GM11168 (cell line): Measurements from ENCODE around the gene GSC2.

ENCODE experiments used
- in situ Hi-C: fragments of 300-500 bp; cut with MboI; formaldehyde crosslinking; loops from one replicate; pipeline ENCODE4 v1.12.0; 2022; ENCODE audit warnings: low sequenced_read_pairs; ENCODE audit not compliant: unreplicated experiment

The GSC2 gene

GRCh38 chr22:19137384-19138216 is 12.5 kb downstream of the GSC2 start:
- in situ Hi-C loops: no loop called here

GRCh38 chr22:19136915-19137314 is 13.2 kb downstream of the GSC2 start:
- in situ Hi-C loops: no loop called here

- in situ Hi-C loops: no loop called here
Measured at GRCh38 chr22:19134874-19135273, 15.2 kb downstream of the GSC2 start.

GRCh38 chr22:19134176-19134831 is 15.8 kb downstream of the GSC2 start:
- in situ Hi-C loops: no loop called here

- in situ Hi-C loops: no loop called here
Measured at GRCh38 chr22:19133561-19133960, 16.5 kb downstream of the GSC2 start.

- in situ Hi-C loops: no loop called here
Measured at GRCh38 chr22:19132693-19133400, 17.2 kb downstream of the GSC2 start.

- in situ Hi-C loops: no loop called here
Measured at GRCh38 chr22:19132153-19132552, 17.9 kb downstream of the GSC2 start.

- in situ Hi-C loops: no loop called here
Measured at GRCh38 chr22:19131685-19132015, 18.4 kb downstream of the GSC2 start.

- in situ Hi-C loops: no loop called here
Measured at GRCh38 chr22:19130959-19131684, 19.0 kb downstream of the GSC2 start, which contains the start of gene TSSK2. Gene TSSK2, plus strand, starts transcription at chr22:19131308. Its CDS starts 92 bp downstream, at chr22:19131400.

- in situ Hi-C loops: no loop called here
Measured at GRCh38 chr22:19129871-19130270, 20.2 kb downstream of the GSC2 start.

GRCh38 chr22:19128946-19129727 is 21.0 kb downstream of the GSC2 start:
- in situ Hi-C loops: no loop called here

- in situ Hi-C loops: no loop called here
Measured at GRCh38 chr22:19128009-19128401, 22.1 kb downstream of the GSC2 start.

- in situ Hi-C loops: no loop called here
Measured at GRCh38 chr22:19127329-19128008, 22.6 kb downstream of the GSC2 start.

GRCh38 chr22:19126309-19127273 is 23.5 kb downstream of the GSC2 start:
- in situ Hi-C loops: no loop called here

- in situ Hi-C loops: no loop called here
Measured at GRCh38 chr22:19125474-19126308, 24.4 kb downstream of the GSC2 start.

- in situ Hi-C loops: no loop called here
Measured at GRCh38 chr22:19125011-19125410, 25.1 kb downstream of the GSC2 start.

- in situ Hi-C loops: no loop called here
Measured at GRCh38 chr22:19124377-19124776, 25.7 kb downstream of the GSC2 start.
